Osteocyte (in vitro differentiated cells): ENCODE results near the gene PCGF6. TPM values are rescaled to one million over a fixed set of nuclear protein-coding genes. Genes with fewer than 3 reads are reported as not detected.

Experiments
- DNase-seq: peaks from one replicate; pipeline ENCODE4 v3.0.0; 2021; ENCODE audit warnings: mixed read lengths; ENCODE audit not compliant: unreplicated experiment; ENCODE audit errors: extremely low spot score
- H3K27ac Mint-ChIP-seq: one replicate; pipeline ENCODE4 v1.8.0; 2021; ENCODE audit warnings: mild to moderate bottlenecking, mixed read lengths; ENCODE audit not compliant: unreplicated experiment
- H3K27me3 Mint-ChIP-seq: one replicate; pipeline ENCODE4 v1.8.0; 2021; ENCODE audit warnings: mixed read lengths; ENCODE audit not compliant: unreplicated experiment
- H3K36me3 Mint-ChIP-seq: one replicate; pipeline ENCODE4 v1.8.0; 2021; ENCODE audit warnings: mixed read lengths; ENCODE audit not compliant: unreplicated experiment
- H3K4me1 Mint-ChIP-seq: one replicate; pipeline ENCODE4 v1.8.0; 2021; ENCODE audit warnings: mixed read lengths; ENCODE audit not compliant: unreplicated experiment
- H3K4me3 Mint-ChIP-seq: one replicate; pipeline ENCODE4 v1.8.0; 2021; ENCODE audit warnings: mild to moderate bottlenecking, moderate library complexity, mixed read lengths; ENCODE audit not compliant: unreplicated experiment
- H3K9me3 Mint-ChIP-seq: one replicate; pipeline ENCODE4 v1.8.0; 2021; ENCODE audit warnings: mixed read lengths; ENCODE audit not compliant: unreplicated experiment
- CTCF ChIP-seq: fragments of 200-600 bp; sonication (generic); IDR thresholded peaks from 2 replicates; pipeline ENCODE4 v1.5.0; 2021; ENCODE audit warnings: antibody characterized with exemption, mild to moderate bottlenecking, moderate library complexity
- total RNA-seq: library from RNA; stranded (reverse); gene quantifications from 2 replicates; pipeline ENCODE4 v1.2.1, GENCODE V29; 2021

Gene PCGF6
- total RNA-seq, 1 donor from 2014 or later, result 12.3 TPM

GRCh38 chr10:103327906-103328305, 23.0 kb downstream of the PCGF6 start:
- no peak overlapping the region for H3K27ac Mint-ChIP-seq
- H3K4me3 Mint-ChIP-seq, result no peak overlapping the region
- no peak for TF ChIP-seq CTCF
- peak; percentile 25 for DNase-seq
- H3K4me1 Mint-ChIP-seq, result no peaks in the 10 kb centered on the region
- peaks cover 21% of the 10 kb centered on the region for H3K36me3 Mint-ChIP-seq
- H3K27me3 Mint-ChIP-seq, result no peaks in the 10 kb centered on the region
- no peaks in the 10 kb centered on the region for H3K9me3 Mint-ChIP-seq

- Mint-ChIP-seq H3K4me3 (no peak overlapping the region), H3K4me1 (no peaks in the 10 kb centered on the region), H3K27ac (no peak overlapping the region), H3K36me3 (peaks cover 29% of the 10 kb centered on the region), H3K9me3 (no peaks in the 10 kb centered on the region), H3K27me3 (no peaks in the 10 kb centered on the region)
- DNase-seq, result no peak
- TF ChIP-seq CTCF, result no peak
These were observed 34.9 kb downstream of the PCGF6 start for GRCh38 chr10:103316087-103316486.

GRCh38 chr10:103310197-103310596, 40.7 kb downstream of the PCGF6 start:
- TF ChIP-seq CTCF, result no peak
- H3K9me3 Mint-ChIP-seq, result no peaks in the 10 kb centered on the region
- H3K36me3 Mint-ChIP-seq, result peaks cover 33% of the 10 kb centered on the region
- H3K4me3 Mint-ChIP-seq, result no peak overlapping the region
- no peaks in the 10 kb centered on the region for H3K4me1 Mint-ChIP-seq
- no peak for DNase-seq
- no peaks in the 10 kb centered on the region for H3K27me3 Mint-ChIP-seq
- no peak overlapping the region for H3K27ac Mint-ChIP-seq

- H3K4me3 Mint-ChIP-seq, result no peak overlapping the region
- no peaks in the 10 kb centered on the region for H3K9me3 Mint-ChIP-seq
- no peak for TF ChIP-seq CTCF
- no peak overlapping the region for H3K27ac Mint-ChIP-seq
- no peaks in the 10 kb centered on the region for H3K27me3 Mint-ChIP-seq
- DNase-seq, result no peak
- no peaks in the 10 kb centered on the region for H3K4me1 Mint-ChIP-seq
- H3K36me3 Mint-ChIP-seq, result peaks cover 33% of the 10 kb centered on the region
These were observed 43.3 kb downstream of the PCGF6 start for GRCh38 chr10:103307594-103307993.

- H3K4me3 Mint-ChIP-seq, result no peak overlapping the region
- DNase-seq, result no peak
- peaks cover 10% of the 10 kb centered on the region for H3K4me1 Mint-ChIP-seq
- no peaks in the 10 kb centered on the region for H3K27me3 Mint-ChIP-seq
- H3K27ac Mint-ChIP-seq, result no peak overlapping the region
- no peaks in the 10 kb centered on the region for H3K9me3 Mint-ChIP-seq
- H3K36me3 Mint-ChIP-seq, result no peaks in the 10 kb centered on the region
- TF ChIP-seq CTCF, result no peak
These were observed 55.4 kb downstream of the PCGF6 start for GRCh38 chr10:103295374-103296015.
